Duodenal mucosa (tissue), 2 donors: ENCODE measurements around the gene GUK1.

Source experiments
- H3K27ac ChIP-seq: one replicate; pipeline ENCODE4 v1.7.0; 2013; ENCODE audit warnings: low read depth, low read length
- H3K27me3 ChIP-seq, 2 donors: one replicate each; pipeline ENCODE4 v1.7.0; 2013; ENCODE audit warnings: low read length in 2 of 2, control low read depth in 1 of 2; ENCODE audit not compliant: insufficient read depth in 2 of 2, control insufficient read depth in 1 of 2
- H3K36me3 ChIP-seq, 2 donors: one replicate each; pipeline ENCODE4 v1.7.0; 2013; ENCODE audit warnings: low read length in 2 of 2, control low read depth in 1 of 2; ENCODE audit not compliant: insufficient read depth in 2 of 2, control insufficient read depth in 1 of 2
- H3K4me1 ChIP-seq, 2 donors: one replicate each; pipeline ENCODE4 v1.7.0; 2013; ENCODE audit warnings: low read length in 2 of 2, control low read depth in 1 of 2; ENCODE audit not compliant: insufficient read depth in 2 of 2, control insufficient read depth in 1 of 2
- H3K4me3 ChIP-seq, 2 donors: one replicate each; pipeline ENCODE4 v1.7.0; 2013; ENCODE audit warnings: low read length in 2 of 2, low read depth in 1 of 2
- H3K9ac ChIP-seq, 2 donors: one replicate each; pipeline ENCODE4 v1.7.0; 2013; ENCODE audit warnings: low read length in 2 of 2, low read depth in 1 of 2
- H3K9me3 ChIP-seq, 2 donors: one replicate each; pipeline ENCODE4 v1.7.0; 2013; ENCODE audit warnings: low read length in 2 of 2, control low read depth in 1 of 2; ENCODE audit not compliant: control insufficient read depth in 1 of 2

GUK1 gene

GRCh38 chr1:228123505-228123904 lies 16.6 kb upstream of the GUK1 start:
- Histone ChIP-seq H3K27ac (no peak overlapping the region), H3K27me3 (no peaks in the 10 kb centered on the region)

GRCh38 chr1:228125185-228125584 lies 14.9 kb upstream of the GUK1 start:
- no peaks in the 10 kb centered on the region for H3K27me3 ChIP-seq
- no peak overlapping the region for H3K4me3 ChIP-seq
- no peak overlapping the region for H3K9ac ChIP-seq
- no peaks in the 10 kb centered on the region for H3K36me3 ChIP-seq
- no peak overlapping the region for H3K27ac ChIP-seq
- peaks cover 0 to 17% of the 10 kb centered on the region in 2 donors for H3K4me1 ChIP-seq
- no peaks in the 10 kb centered on the region for H3K9me3 ChIP-seq

More at GRCh38 chr1:228123505-228123904, 16.6 kb upstream of the GUK1 start:
- H3K9me3 ChIP-seq: no peaks in the 10 kb centered on the region
- H3K4me1 ChIP-seq: peaks cover 0 to 17% of the 10 kb centered on the region in 2 donors
- no peak overlapping the region for H3K4me3 ChIP-seq
- no peak overlapping the region for H3K9ac ChIP-seq
- no peaks in the 10 kb centered on the region for H3K36me3 ChIP-seq

- Histone ChIP-seq H3K27me3 (peaks cover 3 to 4% of the 10 kb centered on the region in 2 donors), H3K4me1 (no peaks in the 10 kb centered on the region), H3K9ac (no peak overlapping the region), H3K4me3 (no peak overlapping the region), H3K27ac (no peak overlapping the region), H3K9me3 (no peaks in the 10 kb centered on the region), H3K36me3 (no peaks in the 10 kb centered on the region)
Measured at GRCh38 chr1:228131766-228132165, 8.3 kb upstream of the GUK1 start.

- Histone ChIP-seq H3K27ac (no peak overlapping the region), H3K4me3 (no peak overlapping the region), H3K27me3 (peaks cover 3 to 4% of the 10 kb centered on the region in 2 donors), H3K9me3 (no peaks in the 10 kb centered on the region), H3K4me1 (no peaks in the 10 kb centered on the region), H3K9ac (no peak overlapping the region), H3K36me3 (no peaks in the 10 kb centered on the region)
Measured at GRCh38 chr1:228134591-228134990, 5.5 kb upstream of the GUK1 start.

GRCh38 chr1:228136901-228137300 lies 3.2 kb upstream of the GUK1 start:
- Histone ChIP-seq H3K9me3 (no peaks in the 10 kb centered on the region), H3K27ac (no peak overlapping the region), H3K27me3 (peaks cover 3 to 4% of the 10 kb centered on the region in 2 donors), H3K9ac (no peak overlapping the region), H3K4me3 (no peak overlapping the region), H3K4me1 (peaks cover 6 to 10% of the 10 kb centered on the region in 2 donors), H3K36me3 (no peaks in the 10 kb centered on the region)

- H3K4me3 ChIP-seq: peak overlapping the region; percentile 79 to 96
- no peaks in the 10 kb centered on the region for H3K9me3 ChIP-seq
- H3K27me3 ChIP-seq: peaks cover 3 to 4% of the 10 kb centered on the region in 2 donors
- H3K27ac ChIP-seq: peak overlapping the region; percentile 98
- peaks cover 0 to 4% of the 10 kb centered on the region in 2 donors for H3K36me3 ChIP-seq
- peak overlapping the region; percentile 59 to 63 for H3K9ac ChIP-seq
- H3K4me1 ChIP-seq: peaks cover 32 to 36% of the 10 kb centered on the region in 2 donors
Measured at GRCh38 chr1:228139406-228139930, 611 bp upstream of the GUK1 start.

- H3K4me1 ChIP-seq: peaks cover 36 to 37% of the 10 kb centered on the region in 2 donors
- peak overlapping the region; percentile 98 for H3K27ac ChIP-seq
Measured at GRCh38 chr1:228140724-228141225, 696 bp downstream of the GUK1 start.

GRCh38 chr1:228141226-228142044 lies 1.4 kb downstream of the GUK1 start:
- no peaks in the 10 kb centered on the region for H3K9me3 ChIP-seq
- H3K4me1 ChIP-seq: peaks cover 36 to 37% of the 10 kb centered on the region in 2 donors
- H3K36me3 ChIP-seq: peaks cover 6 to 17% of the 10 kb centered on the region in 2 donors
- H3K4me3 ChIP-seq: peak overlapping the region; percentile 79 to 96
- H3K27me3 ChIP-seq: no peaks in the 10 kb centered on the region
- peak overlapping the region; percentile 94 to 97 for H3K9ac ChIP-seq
- peak overlapping the region; percentile 98 for H3K27ac ChIP-seq

More at GRCh38 chr1:228140724-228141225, 696 bp downstream of the GUK1 start:
- Histone ChIP-seq H3K36me3 (peaks cover under 1 to 10% of the 10 kb centered on the region in 2 donors), H3K4me3 (peak overlapping the region; percentile 79 to 96), H3K9me3 (no peaks in the 10 kb centered on the region), H3K27me3 (peaks cover 0 to 4% of the 10 kb centered on the region in 2 donors), H3K9ac (peak overlapping the region; percentile 94 to 97)

GRCh38 chr1:228142155-228142691 lies 2.1 kb downstream of the GUK1 start:
- Histone ChIP-seq H3K4me1 (peaks cover 36 to 37% of the 10 kb centered on the region in 2 donors), H3K9me3 (no peaks in the 10 kb centered on the region), H3K9ac (peak overlapping the region; percentile 94 to 97), H3K27ac (peak overlapping the region; percentile 98), H3K36me3 (peaks cover 8 to 24% of the 10 kb centered on the region in 2 donors), H3K4me3 (peak overlapping the region; percentile 79 to 96), H3K27me3 (no peaks in the 10 kb centered on the region)

GRCh38 chr1:228142701-228143136 lies 2.6 kb downstream of the GUK1 start:
- peaks cover 8 to 29% of the 10 kb centered on the region in 2 donors for H3K36me3 ChIP-seq
- no peak overlapping the region for H3K27ac ChIP-seq
- H3K4me3 ChIP-seq: peak overlapping the region in 1 of 2 donors; percentile 79
- H3K27me3 ChIP-seq: no peaks in the 10 kb centered on the region
- H3K4me1 ChIP-seq: peaks cover 36 to 37% of the 10 kb centered on the region in 2 donors
- no peaks in the 10 kb centered on the region for H3K9me3 ChIP-seq
- peak overlapping the region in 1 of 2 donors; percentile 97 for H3K9ac ChIP-seq
